Measurements from ENCODE around the gene PRDM2.

Gene PRDM2

GRCh38 chr1:13771745-13772144 is 71.8 kb downstream of the PRDM2 start:
- H3K4me1 ChIP-seq (ENCODE audit: insufficient read depth, low read length): no peaks in the 10 kb centered on the region
- no peaks in the 10 kb centered on the region for H3K9me3 ChIP-seq (ENCODE audit: control insufficient read depth, insufficient read depth, low read length)
- H3K36me3 ChIP-seq (ENCODE audit: insufficient read depth, low read length): no peaks in the 10 kb centered on the region; the same call in 1 of the 2 replicates
- no peak overlapping the region for H3K9ac ChIP-seq (ENCODE audit: low read depth, low read length)

GRCh38 chr1:13772271-13772670 is 72.3 kb downstream of the PRDM2 start:
- Histone ChIP-seq H3K9ac (ENCODE audit: low read depth, low read length) (no peak overlapping the region), H3K4me1 (ENCODE audit: insufficient read depth, low read length) (no peaks in the 10 kb centered on the region), H3K36me3 (ENCODE audit: insufficient read depth, low read length) (no peaks in the 10 kb centered on the region; the same call in 1 of the 2 replicates), H3K9me3 (ENCODE audit: control insufficient read depth, insufficient read depth, low read length) (no peaks in the 10 kb centered on the region)

- no peak overlapping the region for H3K9ac ChIP-seq (ENCODE audit: low read depth, low read length)
- H3K36me3 ChIP-seq (ENCODE audit: insufficient read depth, low read length): peaks cover 13% of the 10 kb centered on the region; the same call in 1 of the 2 replicates
- no peaks in the 10 kb centered on the region for H3K9me3 ChIP-seq (ENCODE audit: control insufficient read depth, insufficient read depth, low read length)
- no peaks in the 10 kb centered on the region for H3K4me1 ChIP-seq (ENCODE audit: insufficient read depth, low read length)
Observed at GRCh38 chr1:13774121-13774520, 74.1 kb downstream of the PRDM2 start.

GRCh38 chr1:13775459-13775858 is 75.5 kb downstream of the PRDM2 start:
- no peak overlapping the region for H3K9ac ChIP-seq (ENCODE audit: low read depth, low read length)
- H3K36me3 ChIP-seq (ENCODE audit: insufficient read depth, low read length): peaks cover 16% of the 10 kb centered on the region; the same call in 1 of the 2 replicates
- no peaks in the 10 kb centered on the region for H3K9me3 ChIP-seq (ENCODE audit: control insufficient read depth, insufficient read depth, low read length)
- no peaks in the 10 kb centered on the region for H3K4me1 ChIP-seq (ENCODE audit: insufficient read depth, low read length)

DNA sequence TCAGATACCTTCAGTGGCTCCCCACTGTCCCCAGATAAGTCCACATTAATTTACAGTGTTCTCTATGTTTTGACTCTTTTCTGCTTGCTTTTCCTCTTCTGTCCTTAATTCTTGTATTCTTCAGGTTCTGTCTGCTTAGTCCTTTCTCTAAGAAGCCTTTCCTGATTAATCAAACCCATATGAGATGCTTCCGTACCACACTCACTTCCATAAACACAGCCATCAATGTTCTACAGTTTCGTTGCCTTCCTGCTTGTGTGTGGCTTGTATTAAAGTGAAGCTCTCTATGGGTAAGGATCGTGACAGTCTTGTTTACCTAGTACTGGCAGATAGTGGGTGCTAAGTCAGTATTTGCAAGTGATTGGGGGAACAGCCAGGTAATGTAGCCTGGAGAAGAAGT is 75.9 kb downstream of the PRDM2 start:
- Histone ChIP-seq H3K9ac (ENCODE audit: low read depth, low read length) (no peak overlapping the region), H3K36me3 (ENCODE audit: insufficient read depth, low read length) (peaks cover 16% of the 10 kb centered on the region; the same call in 1 of the 2 replicates), H3K9me3 (ENCODE audit: control insufficient read depth, insufficient read depth, low read length) (no peaks in the 10 kb centered on the region), H3K4me1 (ENCODE audit: insufficient read depth, low read length) (no peaks in the 10 kb centered on the region)

DNA sequence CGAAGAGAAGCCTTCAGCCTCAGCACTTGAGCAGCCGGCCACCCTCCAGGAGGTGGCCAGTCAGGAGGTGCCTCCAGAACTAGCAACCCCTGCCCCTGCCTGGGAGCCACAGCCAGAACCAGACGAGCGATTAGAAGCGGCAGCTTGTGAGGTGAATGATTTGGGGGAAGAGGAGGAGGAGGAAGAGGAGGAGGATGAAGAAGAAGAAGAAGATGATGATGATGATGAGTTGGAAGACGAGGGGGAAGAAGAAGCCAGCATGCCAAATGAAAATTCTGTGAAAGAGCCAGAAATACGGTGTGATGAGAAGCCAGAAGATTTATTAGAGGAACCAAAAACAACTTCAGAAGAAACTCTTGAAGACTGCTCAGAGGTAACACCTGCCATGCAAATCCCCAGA is 78.4 kb downstream of the PRDM2 start:
- Histone ChIP-seq H3K9ac (ENCODE audit: low read depth, low read length) (no peak overlapping the region), H3K36me3 (ENCODE audit: insufficient read depth, low read length) (peaks cover 16% of the 10 kb centered on the region; the same call in 1 of the 2 replicates), H3K4me1 (ENCODE audit: insufficient read depth, low read length) (peaks cover 15% of the 10 kb centered on the region; the same call in 1 of the 2 replicates), H3K9me3 (ENCODE audit: control insufficient read depth, insufficient read depth, low read length) (no peaks in the 10 kb centered on the region)

DNA sequence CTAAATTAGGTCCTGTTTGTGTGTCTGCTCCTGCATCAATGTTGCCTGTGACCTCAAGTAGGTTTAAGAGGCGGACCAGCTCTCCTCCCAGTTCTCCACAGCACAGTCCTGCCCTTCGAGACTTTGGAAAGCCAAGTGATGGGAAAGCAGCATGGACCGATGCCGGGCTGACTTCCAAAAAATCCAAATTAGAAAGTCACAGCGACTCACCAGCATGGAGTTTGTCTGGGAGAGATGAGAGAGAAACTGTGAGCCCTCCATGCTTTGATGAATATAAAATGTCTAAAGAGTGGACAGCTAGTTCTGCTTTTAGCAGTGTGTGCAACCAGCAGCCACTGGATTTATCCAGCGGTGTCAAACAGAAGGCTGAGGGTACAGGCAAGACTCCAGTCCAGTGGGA is 79.9 kb downstream of the PRDM2 start:
- no peak overlapping the region for H3K9ac ChIP-seq (ENCODE audit: low read depth, low read length)
- H3K4me1 ChIP-seq (ENCODE audit: insufficient read depth, low read length): peaks cover 17% of the 10 kb centered on the region
- H3K36me3 ChIP-seq (ENCODE audit: insufficient read depth, low read length): peaks cover 16% of the 10 kb centered on the region; the same call in 1 of the 2 replicates
- no peaks in the 10 kb centered on the region for H3K9me3 ChIP-seq (ENCODE audit: control insufficient read depth, insufficient read depth, low read length)

DNA sequence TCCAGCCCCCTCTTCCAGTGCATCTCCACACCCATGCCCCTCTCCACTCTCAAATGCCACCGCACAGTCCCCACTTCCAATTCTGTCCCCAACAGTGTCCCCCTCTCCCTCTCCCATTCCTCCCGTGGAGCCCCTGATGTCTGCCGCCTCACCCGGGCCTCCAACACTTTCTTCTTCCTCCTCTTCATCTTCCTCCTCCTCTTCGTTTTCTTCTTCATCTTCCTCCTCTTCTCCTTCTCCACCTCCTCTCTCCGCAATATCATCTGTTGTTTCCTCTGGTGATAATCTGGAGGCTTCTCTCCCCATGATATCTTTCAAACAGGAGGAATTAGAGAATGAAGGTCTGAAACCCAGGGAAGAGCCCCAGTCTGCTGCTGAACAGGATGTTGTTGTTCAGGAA is 80.8 kb downstream of the PRDM2 start:
- peaks cover 16% of the 10 kb centered on the region; the same call in 1 of the 2 replicates for H3K36me3 ChIP-seq (ENCODE audit: insufficient read depth, low read length)
- no peaks in the 10 kb centered on the region for H3K9me3 ChIP-seq (ENCODE audit: control insufficient read depth, insufficient read depth, low read length)

GRCh38 chr1:13781228-13781627 is 81.2 kb downstream of the PRDM2 start:
- Histone ChIP-seq H3K9me3 (ENCODE audit: control insufficient read depth, insufficient read depth, low read length) (no peaks in the 10 kb centered on the region), H3K4me1 (ENCODE audit: insufficient read depth, low read length) (peaks cover 17% of the 10 kb centered on the region), H3K9ac (ENCODE audit: low read depth, low read length) (no peak overlapping the region), H3K36me3 (ENCODE audit: insufficient read depth, low read length) (peaks cover 16% of the 10 kb centered on the region; the same call in 1 of the 2 replicates)

More for the DNA sequence above, 80.8 kb downstream of the PRDM2 start:
- H3K4me1 ChIP-seq (ENCODE audit: insufficient read depth, low read length): peaks cover 17% of the 10 kb centered on the region
- no peak overlapping the region for H3K9ac ChIP-seq (ENCODE audit: low read depth, low read length)

DNA sequence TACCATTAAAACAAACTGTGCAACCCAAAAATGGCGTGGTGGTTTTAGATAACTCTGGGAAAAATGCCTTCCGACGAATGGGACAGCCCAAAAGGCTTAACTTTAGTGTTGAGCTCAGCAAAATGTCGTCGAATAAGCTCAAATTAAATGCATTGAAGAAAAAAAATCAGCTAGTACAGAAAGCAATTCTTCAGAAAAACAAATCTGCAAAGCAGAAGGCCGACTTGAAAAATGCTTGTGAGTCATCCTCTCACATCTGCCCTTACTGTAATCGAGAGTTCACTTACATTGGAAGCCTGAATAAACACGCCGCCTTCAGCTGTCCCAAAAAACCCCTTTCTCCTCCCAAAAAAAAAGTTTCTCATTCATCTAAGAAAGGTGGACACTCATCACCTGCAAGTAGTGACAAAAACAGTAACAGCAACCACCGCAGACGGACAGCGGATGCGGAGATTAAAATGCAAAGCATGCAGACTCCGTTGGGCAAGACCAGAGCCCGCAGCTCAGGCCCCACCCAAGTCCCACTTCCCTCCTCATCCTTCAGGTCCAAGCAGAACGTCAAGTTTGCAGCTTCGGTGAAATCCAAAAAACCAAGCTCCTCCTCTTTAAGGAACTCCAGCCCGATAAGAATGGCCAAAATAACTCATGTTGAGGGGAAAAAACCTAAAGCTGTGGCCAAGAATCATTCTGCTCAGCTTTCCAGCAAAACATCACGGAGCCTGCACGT is 82.1 kb downstream of the PRDM2 start:
- no peaks in the 10 kb centered on the region for H3K9me3 ChIP-seq (ENCODE audit: control insufficient read depth, insufficient read depth, low read length)
- peaks cover 16% of the 10 kb centered on the region; the same call in 1 of the 2 replicates for H3K36me3 ChIP-seq (ENCODE audit: insufficient read depth, low read length)
- H3K9ac ChIP-seq (ENCODE audit: low read depth, low read length): no peak overlapping the region
- H3K4me1 ChIP-seq (ENCODE audit: insufficient read depth, low read length): peaks cover 17% of the 10 kb centered on the region

GRCh38 chr1:13782634-13783360 is 82.8 kb downstream of the PRDM2 start:
- no peak overlapping the region for H3K9ac ChIP-seq (ENCODE audit: low read depth, low read length)
- no peaks in the 10 kb centered on the region for H3K9me3 ChIP-seq (ENCODE audit: control insufficient read depth, insufficient read depth, low read length)
- H3K4me1 ChIP-seq (ENCODE audit: insufficient read depth, low read length): peaks cover 17% of the 10 kb centered on the region
- H3K36me3 ChIP-seq (ENCODE audit: insufficient read depth, low read length): peaks cover 15% of the 10 kb centered on the region; the same call in 1 of the 2 replicates

DNA sequence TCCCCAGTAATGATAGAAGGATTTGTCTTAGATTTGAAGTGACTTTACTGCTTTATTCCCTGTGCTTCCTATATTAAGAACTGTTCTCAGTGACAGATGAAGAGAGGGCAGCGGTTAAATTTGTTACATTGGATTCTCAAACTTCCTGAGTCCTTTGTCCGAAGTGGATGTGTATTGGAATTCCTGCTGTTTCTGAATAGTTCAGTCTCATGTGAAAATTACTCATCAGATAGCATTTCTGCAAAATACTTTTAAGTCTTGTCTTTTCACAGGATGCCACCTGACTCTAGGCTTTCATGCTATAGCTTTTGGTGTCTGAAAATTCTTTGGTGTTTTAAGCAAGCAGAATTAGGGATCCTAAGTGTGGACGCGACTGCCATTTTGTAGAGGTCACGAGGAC is 83.6 kb downstream of the PRDM2 start:
- Histone ChIP-seq H3K9ac (ENCODE audit: low read depth, low read length) (no peak overlapping the region), H3K4me1 (ENCODE audit: insufficient read depth, low read length) (peaks cover 17% of the 10 kb centered on the region), H3K36me3 (ENCODE audit: insufficient read depth, low read length) (peaks cover 9% of the 10 kb centered on the region; the same call in 1 of the 2 replicates), H3K9me3 (ENCODE audit: control insufficient read depth, insufficient read depth, low read length) (no peaks in the 10 kb centered on the region)

- Histone ChIP-seq H3K9me3 (ENCODE audit: control insufficient read depth, insufficient read depth, low read length) (no peaks in the 10 kb centered on the region), H3K4me1 (ENCODE audit: insufficient read depth, low read length) (peaks cover 17% of the 10 kb centered on the region), H3K9ac (ENCODE audit: low read depth, low read length) (no peak overlapping the region), H3K36me3 (ENCODE audit: insufficient read depth, low read length) (no peaks in the 10 kb centered on the region; the same call in 1 of the 2 replicates)
Observed at GRCh38 chr1:13784971-13785370, 85.0 kb downstream of the PRDM2 start.

- peaks cover 17% of the 10 kb centered on the region for H3K4me1 ChIP-seq (ENCODE audit: insufficient read depth, low read length)
- H3K9ac ChIP-seq (ENCODE audit: low read depth, low read length): no peak overlapping the region
- no peaks in the 10 kb centered on the region for H3K9me3 ChIP-seq (ENCODE audit: control insufficient read depth, insufficient read depth, low read length)
- H3K36me3 ChIP-seq (ENCODE audit: insufficient read depth, low read length): no peaks in the 10 kb centered on the region
Observed at GRCh38 chr1:13786541-13786940, 86.6 kb downstream of the PRDM2 start.

DNA sequence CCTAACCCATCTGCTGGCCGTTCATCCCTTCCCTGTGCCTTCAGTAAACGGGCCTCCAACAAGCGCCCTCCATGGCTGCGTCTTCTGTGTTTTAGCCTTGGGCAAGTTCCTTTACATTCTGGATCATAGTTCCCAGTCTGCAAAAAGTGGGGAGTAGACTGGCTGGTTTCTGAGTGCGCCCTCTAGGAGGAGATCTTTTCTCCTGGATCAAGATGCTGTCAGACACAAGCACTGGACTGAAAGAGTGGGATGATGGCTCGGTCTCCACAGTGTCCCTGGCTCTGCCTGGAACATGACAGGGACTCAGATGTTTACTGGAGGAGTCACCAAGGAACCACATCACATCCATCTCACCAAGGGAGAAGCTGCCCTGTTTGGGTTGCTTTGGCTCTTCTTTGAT is 88.8 kb downstream of the PRDM2 start:
- Histone ChIP-seq H3K9me3 (ENCODE audit: control insufficient read depth, insufficient read depth, low read length) (no peaks in the 10 kb centered on the region), H3K9ac (ENCODE audit: low read depth, low read length) (no peak overlapping the region), H3K36me3 (ENCODE audit: insufficient read depth, low read length) (no peaks in the 10 kb centered on the region), H3K4me1 (ENCODE audit: insufficient read depth, low read length) (peaks cover under 1% of the 10 kb centered on the region)
